Measurements from ENCODE around the gene BRIP1.
"Not testable (repeated sequence)": the region's sequence is repeated elsewhere in the genome, so short reads cannot be mapped to it uniquely, and the experiment has no call there.

BRIP1 gene

GRCh38 chr17:61827649-61828395 lies 35.5 kb downstream of the BRIP1 start:
- DNase-seq (ENCODE audit: low spot score): no peak

DNA sequence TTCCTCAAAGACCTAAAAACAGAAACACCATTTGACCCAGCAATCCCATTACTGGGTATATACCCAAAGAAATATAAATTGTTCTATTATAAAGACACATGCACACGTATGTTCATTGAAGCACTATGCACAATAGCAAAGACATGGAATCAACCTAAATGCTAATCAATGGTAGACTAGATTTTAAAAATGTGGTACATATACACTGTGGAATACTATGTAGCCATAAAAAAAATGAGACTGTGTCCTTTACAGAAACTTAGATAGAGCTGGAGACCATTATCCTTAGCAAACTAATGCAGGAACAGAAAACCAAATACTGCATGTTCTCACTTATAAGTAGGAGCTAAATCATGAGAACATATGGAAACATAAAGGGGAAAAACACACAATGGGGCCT lies 36.5 kb downstream of the BRIP1 start:
- not testable (repeated sequence) for DNase-seq (ENCODE audit: low spot score)

DNA sequence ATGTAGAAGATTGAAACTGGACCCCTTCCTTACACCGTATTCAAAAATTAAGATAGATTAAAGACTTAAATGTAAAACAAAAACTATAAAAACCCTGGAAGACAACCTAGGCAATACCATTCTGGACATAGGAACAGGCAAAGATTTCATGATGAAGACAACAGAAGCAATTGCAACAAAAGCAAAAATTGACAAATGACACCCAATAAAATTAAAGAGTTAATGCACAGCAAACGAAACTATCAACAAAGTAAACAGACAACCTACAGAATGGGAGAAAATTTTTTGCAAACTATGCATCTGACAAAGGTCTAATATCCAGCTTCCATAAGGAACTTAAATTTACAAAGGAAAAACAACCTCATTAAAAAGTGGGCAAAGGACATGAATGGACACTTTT lies 37.1 kb downstream of the BRIP1 start:
- DNase-seq (ENCODE audit: low spot score): not testable (repeated sequence)

- no peak for DNase-seq (ENCODE audit: low spot score)
These were observed 37.7 kb downstream of the BRIP1 start for GRCh38 chr17:61825448-61826137.

DNA sequence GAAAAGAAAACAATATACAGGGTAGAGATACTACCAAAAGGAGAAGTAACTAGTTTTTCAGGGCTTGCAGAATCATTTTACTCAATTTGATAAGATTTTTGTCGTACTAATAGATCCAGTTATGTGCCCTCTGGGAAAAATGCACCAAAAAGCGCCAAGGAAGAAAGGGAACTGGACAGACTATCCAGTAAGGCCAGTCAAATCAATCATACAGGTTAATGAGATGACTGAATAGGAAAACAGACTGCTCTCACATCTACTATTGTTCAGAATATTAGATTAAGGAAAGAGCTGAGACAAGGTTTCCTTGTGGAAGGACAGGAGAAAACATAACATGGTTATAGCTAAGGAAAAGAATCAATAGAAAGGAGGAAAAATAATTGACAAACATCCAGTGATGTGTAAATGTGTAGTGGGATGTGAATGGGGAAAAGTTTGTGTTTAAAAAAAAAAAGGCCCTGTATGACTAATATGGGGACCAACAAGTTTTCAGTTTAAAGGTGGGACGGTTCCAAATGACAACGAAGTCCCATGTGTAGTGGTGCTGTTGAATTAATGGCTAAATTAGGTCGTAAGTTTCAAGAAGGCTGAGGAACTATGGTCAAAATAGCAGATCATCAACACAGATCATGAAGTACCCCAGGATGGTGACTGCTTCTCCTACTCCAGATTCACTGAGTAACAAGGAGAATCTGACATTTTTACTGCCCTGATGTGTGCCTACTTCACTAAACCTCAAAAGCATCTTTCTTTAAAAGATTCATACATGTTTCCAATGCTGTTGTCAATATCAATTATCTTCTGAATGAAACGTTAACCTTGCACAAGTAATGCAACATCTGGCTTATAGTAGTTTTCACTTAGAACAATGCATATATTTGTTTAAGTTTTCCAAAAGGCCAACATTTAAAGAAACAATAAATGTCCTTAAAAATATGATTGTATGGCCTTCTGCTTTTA lies 40.7 kb downstream of the BRIP1 start:
- DNase-seq (ENCODE audit: low spot score): no peak

- DNase-seq (ENCODE audit: low spot score): no peak
These were observed 41.7 kb downstream of the BRIP1 start for GRCh38 chr17:61821655-61822054.

- DNase-seq (ENCODE audit: low spot score): not testable (repeated sequence)
These were observed 44.1 kb downstream of the BRIP1 start for GRCh38 chr17:61819265-61819664.

GRCh38 chr17:61818225-61818624 lies 45.1 kb downstream of the BRIP1 start:
- DNase-seq (ENCODE audit: low spot score): no peak

DNA sequence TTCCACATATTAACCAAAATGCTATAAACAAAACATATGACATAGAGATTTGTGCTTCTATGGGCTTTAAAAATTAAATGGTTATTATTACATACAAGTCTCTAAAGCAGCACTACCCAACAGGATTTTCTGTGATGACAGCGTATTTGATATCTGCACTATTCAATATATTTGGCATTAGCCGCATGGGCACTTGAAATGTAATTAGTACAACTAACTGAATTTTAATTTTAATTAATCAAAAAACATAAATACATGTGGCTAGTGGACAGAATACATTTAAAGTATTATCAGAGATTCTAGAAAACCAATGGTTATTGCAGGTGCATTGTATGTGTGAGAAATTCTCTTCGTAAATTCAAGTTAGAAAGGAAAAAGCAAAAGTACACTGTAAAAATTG lies 45.9 kb downstream of the BRIP1 start:
- DNase-seq (ENCODE audit: low spot score): no peak

DNA sequence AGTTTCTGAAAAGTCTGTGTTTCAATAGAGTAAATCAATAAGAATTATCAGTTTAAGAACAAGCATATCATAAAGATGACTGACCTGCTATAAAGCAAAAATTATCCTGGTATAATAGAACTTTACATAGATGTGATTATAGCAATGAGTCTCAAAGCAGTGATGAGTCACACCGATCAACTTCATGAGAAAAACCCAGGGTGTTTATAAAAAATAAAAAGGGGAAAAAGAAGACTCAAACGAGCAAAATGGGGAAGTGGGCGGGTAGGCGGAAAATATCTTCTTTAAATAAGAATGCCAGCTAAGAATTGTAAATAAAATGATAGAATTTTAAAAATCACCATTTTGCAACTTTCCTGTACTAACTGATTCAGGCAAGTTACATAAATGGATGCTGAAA lies 46.8 kb downstream of the BRIP1 start:
- DNase-seq (ENCODE audit: low spot score): peak; percentile 6

DNA sequence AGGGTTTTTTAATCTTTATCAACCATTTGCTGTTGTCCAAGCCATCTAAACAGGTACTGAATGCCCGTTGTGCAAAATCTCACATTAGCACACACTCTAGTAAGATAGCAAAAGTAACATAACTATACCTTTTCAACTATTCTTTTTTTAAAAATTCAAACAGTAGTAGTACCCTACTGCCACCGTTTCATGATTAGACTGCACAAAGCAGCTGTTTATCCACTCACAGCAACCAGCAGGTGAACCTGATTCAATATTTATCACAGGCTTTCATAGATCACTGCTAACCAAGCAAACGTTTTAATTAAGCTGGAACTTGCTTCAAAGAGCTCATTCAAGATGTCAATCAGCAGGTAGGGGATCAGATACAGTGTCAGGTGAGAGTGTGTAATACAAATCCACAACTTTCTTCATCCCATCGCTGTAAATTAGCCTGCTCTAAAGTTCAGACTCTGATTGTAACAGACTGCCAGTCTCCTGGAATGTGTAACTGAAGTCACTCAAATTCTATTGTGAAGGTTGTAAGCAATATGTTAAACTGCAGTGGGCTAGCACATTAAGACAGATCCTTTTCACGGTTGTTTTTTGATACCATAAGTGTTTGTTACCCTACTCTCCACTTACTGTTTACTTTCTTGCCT lies 47.3 kb downstream of the BRIP1 start:
- no peak for DNase-seq (ENCODE audit: low spot score)

DNA sequence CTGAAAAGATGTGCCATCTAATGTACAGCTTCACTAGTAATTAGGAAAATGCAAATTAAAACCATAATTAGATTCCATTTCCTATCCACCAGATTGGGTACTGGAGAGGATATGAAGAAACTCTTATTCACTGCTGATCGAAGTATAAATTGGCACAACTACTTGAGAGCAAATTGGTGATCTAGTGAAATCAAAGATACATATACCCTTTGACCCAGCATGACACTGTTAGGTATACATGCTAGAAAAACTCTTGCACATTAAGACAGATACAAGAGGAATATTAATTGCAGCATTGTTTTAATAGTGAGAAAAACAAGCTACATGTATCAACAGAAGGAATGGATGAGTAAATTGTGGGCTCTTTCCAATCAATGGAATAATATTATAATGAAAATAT lies 48.8 kb downstream of the BRIP1 start:
- DNase-seq (ENCODE audit: low spot score): no peak

GRCh38 chr17:61813211-61813610 lies 50.1 kb downstream of the BRIP1 start:
- DNase-seq (ENCODE audit: low spot score): no peak

- no peak for DNase-seq (ENCODE audit: low spot score)
These were observed 50.6 kb downstream of the BRIP1 start for GRCh38 chr17:61812747-61813146.

DNA sequence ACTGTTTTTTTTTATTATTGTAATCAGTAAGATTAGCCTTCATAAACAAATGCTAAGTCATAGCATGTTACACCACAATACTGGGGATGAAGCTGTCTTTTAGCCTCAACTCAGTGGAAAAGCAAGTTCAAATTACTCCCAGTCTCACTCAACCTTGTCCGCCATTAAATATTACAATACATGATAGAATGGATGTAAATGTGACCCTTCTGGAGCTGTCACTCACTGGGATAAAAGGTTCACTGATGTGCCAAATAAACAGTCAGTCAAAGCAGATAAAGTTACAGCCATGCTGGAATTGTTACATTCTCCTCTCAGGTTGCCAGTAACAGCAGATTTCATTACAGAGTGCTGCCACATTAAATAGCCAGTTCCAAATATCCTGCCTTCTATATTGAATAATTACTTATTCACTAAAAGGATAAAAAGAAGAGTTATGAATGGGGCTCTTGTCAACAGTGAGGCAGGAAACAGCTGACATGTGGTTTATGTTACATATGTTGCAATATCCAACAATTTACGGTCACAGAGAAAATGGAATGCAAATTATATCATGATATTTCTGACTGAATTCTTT lies 53.4 kb downstream of the BRIP1 start:
- no peak for DNase-seq (ENCODE audit: low spot score)

GRCh38 chr17:61808442-61808841 lies 54.9 kb downstream of the BRIP1 start:
- DNase-seq (ENCODE audit: low spot score): no peak

GRCh38 chr17:61806936-61807335 lies 56.4 kb downstream of the BRIP1 start:
- DNase-seq (ENCODE audit: low spot score): no peak

- no peak for DNase-seq (ENCODE audit: low spot score)
These were observed 57.1 kb downstream of the BRIP1 start for GRCh38 chr17:61806081-61806828.

- DNase-seq (ENCODE audit: low spot score): no peak
These were observed 57.9 kb downstream of the BRIP1 start for GRCh38 chr17:61805399-61805798.

DNA sequence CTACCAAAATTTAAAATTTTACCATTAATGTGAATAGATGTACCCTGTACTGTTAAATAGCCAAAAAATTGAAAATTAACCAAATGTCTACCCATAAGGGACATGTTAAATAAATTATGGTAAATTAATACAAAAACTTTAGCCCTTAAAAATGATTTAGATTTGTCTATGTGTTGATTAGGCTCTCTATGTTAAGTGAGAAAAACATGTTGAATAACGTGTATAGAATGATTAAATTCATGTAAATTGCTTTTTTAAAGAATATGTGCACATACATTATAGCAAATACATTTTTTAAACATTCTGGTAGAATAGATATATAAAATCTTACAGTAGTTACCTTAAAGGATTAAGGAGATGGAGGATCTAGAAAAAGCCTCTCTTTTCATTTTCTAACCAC lies 59.5 kb downstream of the BRIP1 start:
- DNase-seq (ENCODE audit: low spot score): no peak

DNA sequence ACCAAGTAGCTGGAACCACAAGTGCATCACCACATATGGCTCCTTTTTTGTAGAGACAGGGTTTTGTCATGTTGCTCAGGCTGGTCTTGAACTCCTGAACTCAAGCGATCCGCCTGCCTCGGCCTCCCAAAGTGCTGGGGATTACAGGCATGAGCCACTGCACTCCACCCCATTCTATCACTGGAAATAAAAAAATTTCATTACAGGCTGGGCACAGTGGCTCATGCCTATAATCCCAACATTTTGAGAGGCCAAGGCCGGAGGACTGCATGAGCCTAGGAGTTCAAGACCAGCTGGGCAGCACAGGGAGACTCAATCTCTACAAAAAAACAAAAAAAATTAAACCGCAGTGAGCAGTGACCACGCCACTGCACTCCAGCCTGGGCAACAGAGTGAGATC lies 60.1 kb downstream of the BRIP1 start:
- DNase-seq (ENCODE audit: low spot score): no peak
